ENCODE measurements around the gene CLDN22.

Gene CLDN22

DNA sequence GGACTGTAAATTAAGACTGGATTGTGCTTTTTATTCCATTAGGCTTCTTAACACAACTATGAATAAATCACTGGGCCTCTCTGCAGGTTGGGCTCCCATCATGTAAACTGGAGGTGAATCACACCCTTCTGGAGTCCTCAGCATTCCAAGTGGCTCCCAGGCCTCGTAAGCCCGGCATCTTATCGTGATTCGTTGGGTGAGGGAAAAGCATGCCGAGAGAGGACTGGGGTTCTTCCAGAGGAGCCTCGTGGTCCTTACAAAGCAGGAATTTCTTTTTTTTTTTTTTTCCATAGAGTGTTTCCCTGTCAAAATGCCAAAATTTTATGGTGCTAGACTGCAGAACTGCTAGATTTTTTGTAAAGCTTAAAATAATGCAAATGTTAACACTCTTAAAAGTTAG, 20.0 kb downstream of the CLDN22 start:
- no peak overlapping the region for H3K27ac ChIP-seq (ENCODE audit: extremely low read depth, low read depth, low read length)
- H3K4me3 ChIP-seq (ENCODE audit: low read depth, low read length): no peak overlapping the region
- CTCF ChIA-PET: no interaction called here
- TF ChIP-seq ZNF341 (tag by site-specific recombination; IDR thresholded peaks at IDR 0.05; ENCODE audit: low read depth): no peak
- H3K9me3 ChIP-seq (ENCODE audit: control insufficient read depth, insufficient read depth, low read depth, low read length): no peaks in the 10 kb centered on the region; the same call in 1 of the 2 replicates
- peaks cover 0 to 23% of the 10 kb centered on the region in 2 experiments; a peak in 2 of 3 replicates for H3K36me3 ChIP-seq (ENCODE audit: control insufficient read depth in 2 of 2, insufficient read depth in 1 of 2, low read length in 2 of 2)
- POLR2A ChIA-PET: no interaction called here
- no peaks in the 10 kb centered on the region for H3K4me1 ChIP-seq (ENCODE audit: control insufficient read depth, insufficient read depth, low read length)

DNA sequence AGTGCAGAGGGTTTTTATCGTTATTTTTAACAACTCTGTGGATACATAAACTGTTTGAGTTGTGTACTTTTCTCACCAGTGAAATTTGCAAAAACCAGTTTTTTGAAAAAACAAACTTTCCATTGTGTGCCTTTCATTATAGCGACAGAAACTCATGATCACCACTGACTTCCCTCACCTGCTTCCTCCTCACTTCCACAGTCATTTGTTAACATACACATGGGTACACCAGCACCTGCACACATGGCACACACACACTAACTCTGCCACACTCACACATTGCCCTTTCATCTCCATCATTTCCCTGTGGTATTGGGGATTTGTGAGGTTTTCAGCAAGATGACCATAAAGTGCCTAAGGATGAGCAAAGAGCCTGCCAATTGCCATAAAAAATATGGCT, 20.6 kb downstream of the CLDN22 start:
- H3K4me1 ChIP-seq (ENCODE audit: control insufficient read depth, insufficient read depth, low read length): no peaks in the 10 kb centered on the region
- CTCF ChIA-PET: no interaction called here
- peaks cover 0 to 19% of the 10 kb centered on the region in 2 experiments; a peak in 2 of 3 replicates for H3K36me3 ChIP-seq (ENCODE audit: control insufficient read depth in 2 of 2, insufficient read depth in 1 of 2, low read length in 2 of 2)
- H3K9me3 ChIP-seq (ENCODE audit: control insufficient read depth, insufficient read depth, low read depth, low read length): no peaks in the 10 kb centered on the region
- POLR2A ChIA-PET: no interaction called here
- TF ChIP-seq ZNF558 (tag by site-specific recombination; IDR thresholded peaks at IDR 0.05) (no peak), TCF7L2 (IDR thresholded peaks at IDR 0.05; ENCODE audit: borderline replicate concordance, low read depth, low read length) (no peak), ZXDB (tag by site-specific recombination; IDR thresholded peaks at IDR 0.05) (no peak), ZNF292 (tag by site-specific recombination; IDR thresholded peaks at IDR 0.05; ENCODE audit: borderline replicate concordance, low read depth) (no peak)
- H3K27ac ChIP-seq (ENCODE audit: extremely low read depth, low read depth, low read length): no peak overlapping the region
- no peak overlapping the region for H3K4me3 ChIP-seq (ENCODE audit: low read depth, low read length)

DNA sequence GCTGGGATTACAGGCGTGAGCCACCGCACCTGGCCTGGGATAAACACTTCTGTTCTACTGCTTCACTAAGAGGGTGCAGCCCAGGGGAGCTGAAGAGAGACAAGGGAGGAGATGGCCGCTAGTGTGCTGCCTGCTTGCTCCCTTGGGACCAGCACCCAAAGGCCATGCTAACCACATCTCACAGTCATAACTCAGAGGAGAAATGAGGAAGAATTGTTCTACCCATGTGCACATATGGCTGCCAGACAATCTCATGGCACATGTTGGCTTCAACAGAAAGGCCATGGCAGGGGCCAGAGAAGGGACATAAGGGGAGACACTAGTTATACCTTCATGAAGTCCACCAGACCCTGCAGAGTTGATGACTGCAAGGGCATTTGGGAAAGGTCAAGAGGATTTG, 22.4 kb downstream of the CLDN22 start:
- ChIA-PET POLR2A (interaction anchor here (0.6 kb wide), 1 partner anchor 13 kb away, joined by 12 read pairs; no protein-coding TSS in a partner anchor), CTCF (no interaction called here)
- peaks cover 0 to 16% of the 10 kb centered on the region in 2 experiments; a peak in 2 of 3 replicates for H3K36me3 ChIP-seq (ENCODE audit: control insufficient read depth in 2 of 2, insufficient read depth in 1 of 2, low read length in 2 of 2)
- H3K9me3 ChIP-seq (ENCODE audit: control insufficient read depth, insufficient read depth, low read depth, low read length): no peaks in the 10 kb centered on the region
- H3K4me3 ChIP-seq (ENCODE audit: low read depth, low read length): no peak overlapping the region
- TF ChIP-seq, protein P1, sequence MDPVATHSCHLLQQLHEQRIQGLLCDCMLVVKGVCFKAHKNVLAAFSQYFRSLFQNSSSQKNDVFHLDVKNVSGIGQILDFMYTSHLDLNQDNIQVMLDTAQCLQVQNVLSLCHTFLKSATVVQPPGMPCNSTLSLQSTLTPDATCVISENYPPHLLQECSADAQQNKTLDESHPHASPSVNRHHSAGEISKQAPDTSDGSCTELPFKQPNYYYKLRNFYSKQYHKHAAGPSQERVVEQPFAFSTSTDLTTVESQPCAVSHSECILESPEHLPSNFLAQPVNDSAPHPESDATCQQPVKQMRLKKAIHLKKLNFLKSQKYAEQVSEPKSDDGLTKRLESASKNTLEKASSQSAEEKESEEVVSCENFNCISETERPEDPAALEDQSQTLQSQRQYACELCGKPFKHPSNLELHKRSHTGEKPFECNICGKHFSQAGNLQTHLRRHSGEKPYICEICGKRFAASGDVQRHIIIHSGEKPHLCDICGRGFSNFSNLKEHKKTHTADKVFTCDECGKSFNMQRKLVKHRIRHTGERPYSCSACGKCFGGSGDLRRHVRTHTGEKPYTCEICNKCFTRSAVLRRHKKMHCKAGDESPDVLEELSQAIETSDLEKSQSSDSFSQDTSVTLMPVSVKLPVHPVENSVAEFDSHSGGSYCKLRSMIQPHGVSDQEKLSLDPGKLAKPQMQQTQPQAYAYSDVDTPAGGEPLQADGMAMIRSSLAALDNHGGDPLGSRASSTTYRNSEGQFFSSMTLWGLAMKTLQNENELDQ (tag by site-specific recombination; IDR thresholded peaks at IDR 0.05; ENCODE audit: low read depth): no peak
- no peak for TF ChIP-seq MEIS1 (CRISPR knock-in tag; IDR thresholded peaks at IDR 0.05; ENCODE audit: borderline replicate concordance)
- TF ChIP-seq, protein P2, sequence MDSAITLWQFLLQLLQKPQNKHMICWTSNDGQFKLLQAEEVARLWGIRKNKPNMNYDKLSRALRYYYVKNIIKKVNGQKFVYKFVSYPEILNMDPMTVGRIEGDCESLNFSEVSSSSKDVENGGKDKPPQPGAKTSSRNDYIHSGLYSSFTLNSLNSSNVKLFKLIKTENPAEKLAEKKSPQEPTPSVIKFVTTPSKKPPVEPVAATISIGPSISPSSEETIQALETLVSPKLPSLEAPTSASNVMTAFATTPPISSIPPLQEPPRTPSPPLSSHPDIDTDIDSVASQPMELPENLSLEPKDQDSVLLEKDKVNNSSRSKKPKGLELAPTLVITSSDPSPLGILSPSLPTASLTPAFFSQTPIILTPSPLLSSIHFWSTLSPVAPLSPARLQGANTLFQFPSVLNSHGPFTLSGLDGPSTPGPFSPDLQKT (IDR thresholded peaks at IDR 0.05; ENCODE audit: borderline replicate concordance, low read depth, low read length): no peak
- TF ChIP-seq, protein P3, sequence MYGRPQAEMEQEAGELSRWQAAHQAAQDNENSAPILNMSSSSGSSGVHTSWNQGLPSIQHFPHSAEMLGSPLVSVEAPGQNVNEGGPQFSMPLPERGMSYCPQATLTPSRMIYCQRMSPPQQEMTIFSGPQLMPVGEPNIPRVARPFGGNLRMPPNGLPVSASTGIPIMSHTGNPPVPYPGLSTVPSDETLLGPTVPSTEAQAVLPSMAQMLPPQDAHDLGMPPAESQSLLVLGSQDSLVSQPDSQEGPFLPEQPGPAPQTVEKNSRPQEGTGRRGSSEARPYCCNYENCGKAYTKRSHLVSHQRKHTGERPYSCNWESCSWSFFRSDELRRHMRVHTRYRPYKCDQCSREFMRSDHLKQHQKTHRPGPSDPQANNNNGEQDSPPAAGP (tag by site-specific recombination; IDR thresholded peaks at IDR 0.05): no peak
- TF ChIP-seq SALL2 (tag by site-specific recombination; IDR thresholded peaks at IDR 0.05; ENCODE audit: borderline replicate concordance): no peak
- TF ChIP-seq, protein P4, sequence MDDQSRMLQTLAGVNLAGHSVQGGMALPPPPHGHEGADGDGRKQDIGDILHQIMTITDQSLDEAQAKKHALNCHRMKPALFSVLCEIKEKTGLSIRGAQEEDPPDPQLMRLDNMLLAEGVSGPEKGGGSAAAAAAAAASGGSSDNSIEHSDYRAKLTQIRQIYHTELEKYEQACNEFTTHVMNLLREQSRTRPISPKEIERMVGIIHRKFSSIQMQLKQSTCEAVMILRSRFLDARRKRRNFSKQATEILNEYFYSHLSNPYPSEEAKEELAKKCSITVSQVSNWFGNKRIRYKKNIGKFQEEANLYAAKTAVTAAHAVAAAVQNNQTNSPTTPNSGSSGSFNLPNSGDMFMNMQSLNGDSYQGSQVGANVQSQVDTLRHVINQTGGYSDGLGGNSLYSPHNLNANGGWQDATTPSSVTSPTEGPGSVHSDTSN (CRISPR knock-in tag; IDR thresholded peaks at IDR 0.05): no peak
- TF ChIP-seq, protein P5, sequence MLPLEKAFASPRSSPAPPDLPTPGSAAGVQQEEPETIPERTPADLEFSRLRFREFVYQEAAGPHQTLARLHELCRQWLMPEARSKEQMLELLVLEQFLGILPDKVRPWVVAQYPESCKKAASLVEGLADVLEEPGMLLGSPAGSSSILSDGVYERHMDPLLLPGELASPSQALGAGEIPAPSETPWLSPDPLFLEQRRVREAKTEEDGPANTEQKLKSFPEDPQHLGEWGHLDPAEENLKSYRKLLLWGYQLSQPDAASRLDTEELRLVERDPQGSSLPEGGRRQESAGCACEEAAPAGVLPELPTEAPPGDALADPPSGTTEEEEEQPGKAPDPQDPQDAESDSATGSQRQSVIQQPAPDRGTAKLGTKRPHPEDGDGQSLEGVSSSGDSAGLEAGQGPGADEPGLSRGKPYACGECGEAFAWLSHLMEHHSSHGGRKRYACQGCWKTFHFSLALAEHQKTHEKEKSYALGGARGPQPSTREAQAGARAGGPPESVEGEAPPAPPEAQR (tag by site-specific recombination; IDR thresholded peaks at IDR 0.05): no peak
- TF ChIP-seq HOXA7 (CRISPR knock-in tag; IDR thresholded peaks at IDR 0.05; ENCODE audit: borderline replicate concordance): no peak
- TF ChIP-seq KLF1 (tag by site-specific recombination; IDR thresholded peaks at IDR 0.05): no peak
- TF ChIP-seq ZNF175 (tag by site-specific recombination; IDR thresholded peaks at IDR 0.05): no peak
- no peak for TF ChIP-seq ZNF670 (tag by site-specific recombination; IDR thresholded peaks at IDR 0.05; ENCODE audit: low read depth)
- no peaks in the 10 kb centered on the region for H3K4me1 ChIP-seq (ENCODE audit: control insufficient read depth, insufficient read depth, low read length)
- no peak overlapping the region for H3K27ac ChIP-seq (ENCODE audit: extremely low read depth, low read depth, low read length)
